DOHH2 (cell line): ENCODE measurements around the gene NCAPG2.

Source experiments
- EZH2phosphoT487 ChIP-seq: fragments of 200-600 bp; sonication (generic); IDR thresholded peaks from 2 replicates; pipeline ENCODE4 v1.6.1; 2017; ENCODE audit warnings: borderline replicate concordance, mild to moderate bottlenecking, antibody characterized with exemption, low read length, moderate library complexity, mixed read lengths
- TF ChIP-seq, protein P1 (sequence below): fragments of 200-600 bp; sonication (generic); IDR thresholded peaks from one replicate; pipeline ENCODE4 v1.5.1; 2014; ENCODE audit warnings: antibody characterized with exemption, mild to moderate bottlenecking, low read depth, low read length; ENCODE audit not compliant: poor library complexity, severe bottlenecking

- TF ChIP-seq, protein P1, sequence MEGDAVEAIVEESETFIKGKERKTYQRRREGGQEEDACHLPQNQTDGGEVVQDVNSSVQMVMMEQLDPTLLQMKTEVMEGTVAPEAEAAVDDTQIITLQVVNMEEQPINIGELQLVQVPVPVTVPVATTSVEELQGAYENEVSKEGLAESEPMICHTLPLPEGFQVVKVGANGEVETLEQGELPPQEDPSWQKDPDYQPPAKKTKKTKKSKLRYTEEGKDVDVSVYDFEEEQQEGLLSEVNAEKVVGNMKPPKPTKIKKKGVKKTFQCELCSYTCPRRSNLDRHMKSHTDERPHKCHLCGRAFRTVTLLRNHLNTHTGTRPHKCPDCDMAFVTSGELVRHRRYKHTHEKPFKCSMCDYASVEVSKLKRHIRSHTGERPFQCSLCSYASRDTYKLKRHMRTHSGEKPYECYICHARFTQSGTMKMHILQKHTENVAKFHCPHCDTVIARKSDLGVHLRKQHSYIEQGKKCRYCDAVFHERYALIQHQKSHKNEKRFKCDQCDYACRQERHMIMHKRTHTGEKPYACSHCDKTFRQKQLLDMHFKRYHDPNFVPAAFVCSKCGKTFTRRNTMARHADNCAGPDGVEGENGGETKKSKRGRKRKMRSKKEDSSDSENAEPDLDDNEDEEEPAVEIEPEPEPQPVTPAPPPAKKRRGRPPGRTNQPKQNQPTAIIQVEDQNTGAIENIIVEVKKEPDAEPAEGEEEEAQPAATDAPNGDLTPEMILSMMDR, result no peak
- no peak for TF ChIP-seq EZH2phosphoT487
Measured at GRCh38 chr7:158734861-158735260, 30.3 kb upstream of the NCAPG2 start.
